ENCODE results near the gene CACNA1H. TPM values are rescaled to one million over a fixed set of nuclear protein-coding genes. Genes with fewer than 3 reads are reported as not detected.

CACNA1H gene
- total RNA-seq, 1 donor from 2014 or later, result 73.2 TPM

- Mint-ChIP-seq H3K4me3 (ENCODE audit: unreplicated experiment) (no peak overlapping the region), H3K36me3 (ENCODE audit: low read depth) (peaks cover 14% of the 10 kb centered on the region), H3K27me3 (ENCODE audit: low read depth) (no peaks in the 10 kb centered on the region), H3K4me1 (ENCODE audit: low read depth) (no peaks in the 10 kb centered on the region), H3K9me3 (ENCODE audit: low read depth) (no peaks in the 10 kb centered on the region), H3K27ac (ENCODE audit: unreplicated experiment) (no peak overlapping the region)
- DNase-seq (ENCODE audit: low spot score), result no peak
- TF ChIP-seq, protein P1, sequence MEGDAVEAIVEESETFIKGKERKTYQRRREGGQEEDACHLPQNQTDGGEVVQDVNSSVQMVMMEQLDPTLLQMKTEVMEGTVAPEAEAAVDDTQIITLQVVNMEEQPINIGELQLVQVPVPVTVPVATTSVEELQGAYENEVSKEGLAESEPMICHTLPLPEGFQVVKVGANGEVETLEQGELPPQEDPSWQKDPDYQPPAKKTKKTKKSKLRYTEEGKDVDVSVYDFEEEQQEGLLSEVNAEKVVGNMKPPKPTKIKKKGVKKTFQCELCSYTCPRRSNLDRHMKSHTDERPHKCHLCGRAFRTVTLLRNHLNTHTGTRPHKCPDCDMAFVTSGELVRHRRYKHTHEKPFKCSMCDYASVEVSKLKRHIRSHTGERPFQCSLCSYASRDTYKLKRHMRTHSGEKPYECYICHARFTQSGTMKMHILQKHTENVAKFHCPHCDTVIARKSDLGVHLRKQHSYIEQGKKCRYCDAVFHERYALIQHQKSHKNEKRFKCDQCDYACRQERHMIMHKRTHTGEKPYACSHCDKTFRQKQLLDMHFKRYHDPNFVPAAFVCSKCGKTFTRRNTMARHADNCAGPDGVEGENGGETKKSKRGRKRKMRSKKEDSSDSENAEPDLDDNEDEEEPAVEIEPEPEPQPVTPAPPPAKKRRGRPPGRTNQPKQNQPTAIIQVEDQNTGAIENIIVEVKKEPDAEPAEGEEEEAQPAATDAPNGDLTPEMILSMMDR (IDR thresholded peaks at IDR 0.05), result no peak
These were observed 49.4 kb downstream of the CACNA1H start for GRCh38 chr16:1202274-1202673.

GRCh38 chr16:1204933-1205332, 52.0 kb downstream of the CACNA1H start:
- Mint-ChIP-seq H3K9me3 (ENCODE audit: low read depth) (no peaks in the 10 kb centered on the region), H3K4me1 (ENCODE audit: low read depth) (no peaks in the 10 kb centered on the region)
- DNase-seq (ENCODE audit: low spot score), result no peak

DNA sequence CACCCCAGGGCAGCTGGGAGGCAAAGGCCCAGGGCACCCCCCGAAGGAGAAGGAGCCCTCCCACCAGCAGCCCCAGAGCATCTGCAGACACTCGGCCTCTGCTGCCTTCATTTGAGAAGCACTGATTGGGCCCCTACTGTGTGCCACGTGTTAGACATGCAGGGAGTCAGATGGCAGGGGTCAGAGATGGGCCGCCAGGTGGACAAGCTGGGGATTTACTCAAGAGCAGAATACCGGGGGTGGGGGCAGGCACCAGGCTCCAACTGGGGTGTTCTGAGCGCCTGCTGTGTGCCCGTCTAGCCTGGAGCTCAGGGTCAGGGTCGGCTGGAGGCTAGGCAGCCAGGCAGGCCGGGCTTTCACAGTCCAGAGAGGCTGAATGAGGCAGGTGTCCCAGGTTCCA, 53.4 kb downstream of the CACNA1H start:
- no peaks in the 10 kb centered on the region for H3K9me3 Mint-ChIP-seq (ENCODE audit: low read depth)
- TF ChIP-seq, protein P1 (IDR thresholded peaks at IDR 0.05), result peak; percentile 17
- H3K27me3 Mint-ChIP-seq (ENCODE audit: low read depth), result no peaks in the 10 kb centered on the region
- no peak overlapping the region for H3K27ac Mint-ChIP-seq (ENCODE audit: unreplicated experiment)
- H3K36me3 Mint-ChIP-seq (ENCODE audit: low read depth), result peaks cover 21% of the 10 kb centered on the region
- no peak overlapping the region for H3K4me3 Mint-ChIP-seq (ENCODE audit: unreplicated experiment)
- no peaks in the 10 kb centered on the region for H3K4me1 Mint-ChIP-seq (ENCODE audit: low read depth)
- DNase-seq (ENCODE audit: low spot score), result no peak

More at GRCh38 chr16:1204933-1205332, 52.0 kb downstream of the CACNA1H start:
- H3K27ac Mint-ChIP-seq (ENCODE audit: unreplicated experiment), result no peak overlapping the region
- TF ChIP-seq, protein P1 (IDR thresholded peaks at IDR 0.05), result no peak
- no peak overlapping the region for H3K4me3 Mint-ChIP-seq (ENCODE audit: unreplicated experiment)
- no peaks in the 10 kb centered on the region for H3K27me3 Mint-ChIP-seq (ENCODE audit: low read depth)
- peaks cover 22% of the 10 kb centered on the region for H3K36me3 Mint-ChIP-seq (ENCODE audit: low read depth)

DNA sequence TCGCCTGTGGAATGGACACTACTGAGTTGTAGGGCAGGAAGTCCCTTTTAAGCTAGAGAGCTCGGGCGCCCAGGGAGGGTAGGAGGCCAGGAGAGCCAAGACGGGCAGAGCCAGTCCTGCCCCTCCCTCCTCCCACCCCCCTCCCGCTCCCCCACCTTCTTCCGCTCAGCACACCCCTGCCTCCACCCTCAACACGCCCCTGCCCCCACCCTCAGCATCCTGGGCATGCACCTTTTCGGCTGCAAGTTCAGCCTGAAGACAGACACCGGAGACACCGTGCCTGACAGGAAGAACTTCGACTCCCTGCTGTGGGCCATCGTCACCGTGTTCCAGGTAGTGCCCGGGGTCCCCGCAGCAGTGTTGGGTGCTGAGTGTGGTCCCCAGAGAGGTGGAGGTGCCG, 53.9 kb downstream of the CACNA1H start:
- no peak for DNase-seq (ENCODE audit: low spot score)
- no peak overlapping the region for H3K27ac Mint-ChIP-seq (ENCODE audit: unreplicated experiment)
- no peaks in the 10 kb centered on the region for H3K4me1 Mint-ChIP-seq (ENCODE audit: low read depth)
- TF ChIP-seq, protein P1 (IDR thresholded peaks at IDR 0.05), result no peak
- H3K27me3 Mint-ChIP-seq (ENCODE audit: low read depth), result no peaks in the 10 kb centered on the region
- no peaks in the 10 kb centered on the region for H3K9me3 Mint-ChIP-seq (ENCODE audit: low read depth)
- H3K36me3 Mint-ChIP-seq (ENCODE audit: low read depth), result peaks cover 19% of the 10 kb centered on the region
- no peak overlapping the region for H3K4me3 Mint-ChIP-seq (ENCODE audit: unreplicated experiment)

- no peaks in the 10 kb centered on the region for H3K27me3 Mint-ChIP-seq (ENCODE audit: low read depth)
- no peaks in the 10 kb centered on the region for H3K4me1 Mint-ChIP-seq (ENCODE audit: low read depth)
- TF ChIP-seq, protein P1 (IDR thresholded peaks at IDR 0.05), result no peak
- DNase-seq (ENCODE audit: low spot score), result no peak
- no peak overlapping the region for H3K27ac Mint-ChIP-seq (ENCODE audit: unreplicated experiment)
- peaks cover 19% of the 10 kb centered on the region for H3K36me3 Mint-ChIP-seq (ENCODE audit: low read depth)
- no peak overlapping the region for H3K4me3 Mint-ChIP-seq (ENCODE audit: unreplicated experiment)
- no peaks in the 10 kb centered on the region for H3K9me3 Mint-ChIP-seq (ENCODE audit: low read depth)
These were observed 55.4 kb downstream of the CACNA1H start for GRCh38 chr16:1208239-1208830.

Data from chondrocyte (in vitro differentiated cells).